ENCODE data around the gene RBMS1. TPM values are rescaled to one million over a fixed set of nuclear protein-coding genes. Genes with fewer than 3 reads are reported as not detected.

RBMS1 gene
- total and polyA plus RNA-seq, 2 of the 13 experiments (the other 11 are each of a cell fraction or from before 2014, with no cell fraction given) = 55.5 to 110 TPM

- no peak for DNase-seq (ENCODE audit: low spot score)
- no peak for ATAC-seq
- H3K36me3 ChIP-seq (replicated peaks in 1 of 2; ENCODE audit: control insufficient read depth in 1 of 2, insufficient read depth in 2 of 2, low read length in 2 of 2) = peaks cover 4 to 37% of the 10 kb centered on the region in 2 experiments; a peak in 3 of 5 replicates
- ChIA-PET POLR2A (no interaction called here), CTCF (ENCODE audit: low intra/inter-chr PET ratio, low total read pairs) (no interaction called here)
- H4K20me1 ChIP-seq (ENCODE audit: insufficient read depth, low read length) = no peaks in the 10 kb centered on the region
- no peak for FAIRE-seq
- in situ Hi-C loops (cut with HindIII; ENCODE audit: extremely low pct_ligation_motif_present, low pct_unique_long_range_greater_than_20kb) = no loop called here
- BruUV-seq (replicated peaks) = no TSS peak
- no peak for TF ChIP-seq ZNF407 (CRISPR knock-in tag; IDR thresholded peaks at IDR 0.05; ENCODE audit: not compliant biosample characterization)
- no peak for TF ChIP-seq GZF1 (CRISPR knock-in tag; IDR thresholded peaks at IDR 0.05)
- no peak for TF ChIP-seq KDM5B (CRISPR knock-in tag; IDR thresholded peaks at IDR 0.05; ENCODE audit: borderline replicate concordance)
- H2AFZ ChIP-seq (ENCODE audit: low read length) = no peak overlapping the region
- H3K27me3 ChIP-seq (ENCODE audit: control insufficient read depth in 1 of 2, insufficient read depth in 2 of 2, low read length in 2 of 2) = no peaks in the 10 kb centered on the region
- H3K9me3 ChIP-seq (ENCODE audit: low read length) = no peaks in the 10 kb centered on the region
- H3K27ac ChIP-seq (ENCODE audit: extremely low read length, insufficient read depth, low read length) = no peak overlapping the region
- H3K4me2 ChIP-seq (ENCODE audit: low read depth, low read length) = no peak overlapping the region
- no peaks in the 10 kb centered on the region for H3K79me2 ChIP-seq (ENCODE audit: insufficient read depth, low read length)
- no peak overlapping the region for H3K9ac ChIP-seq (ENCODE audit: insufficient read depth, low read depth, low read length)
- no peak overlapping the region for H3K4me3 ChIP-seq (replicated peaks in 1 of 3; ENCODE audit: insufficient read depth in 1 of 3, low read depth in 2 of 3, low read length in 3 of 3)
- intact Hi-C loops (cut with micrococcal nuclease; ENCODE audit: unreplicated experiment) = no loop called here
- WGBS (ENCODE audit: low lambda C conversion rate) = 78% methylated on average over 3 of the region's 3 CpGs
- H3K4me1 ChIP-seq (ENCODE audit: insufficient read depth, low read length) = no peaks in the 10 kb centered on the region
These were observed 206.1 kb downstream of the RBMS1 start for GRCh38 chr2:160287476-160287875.

Measured in HepG2 (cell line).